GM18502 (cell line): ENCODE results near the gene PGM1.

Source experiments
- ATAC-seq: cut with Tn5 transposase; IDR thresholded peaks from one replicate; pipeline ENCODE4 v1.9.1; 2021; ENCODE audit warnings: mild to moderate bottlenecking; ENCODE audit not compliant: unreplicated experiment, poor library complexity

PGM1 gene

DNA sequence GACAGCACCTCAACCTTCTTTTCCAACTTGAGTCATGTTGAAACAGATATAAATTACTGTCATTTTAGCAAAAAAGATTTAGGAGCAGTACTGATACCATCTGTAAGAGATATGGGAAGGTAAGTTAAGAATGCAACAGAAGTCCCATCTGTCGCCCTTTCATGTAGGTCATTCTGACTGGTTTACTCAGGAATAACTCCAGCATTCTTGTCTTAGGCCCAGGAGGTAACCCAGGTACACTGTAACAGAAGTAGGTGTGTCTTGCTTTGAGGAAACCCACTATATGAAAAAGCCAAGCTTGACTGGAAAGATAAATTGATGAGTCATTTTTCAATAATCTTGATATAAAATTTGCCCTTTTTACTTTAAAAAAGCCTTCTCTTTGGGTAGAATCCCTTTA lies 35.4 kb downstream of the PGM1 start:
- no peak for ATAC-seq

DNA sequence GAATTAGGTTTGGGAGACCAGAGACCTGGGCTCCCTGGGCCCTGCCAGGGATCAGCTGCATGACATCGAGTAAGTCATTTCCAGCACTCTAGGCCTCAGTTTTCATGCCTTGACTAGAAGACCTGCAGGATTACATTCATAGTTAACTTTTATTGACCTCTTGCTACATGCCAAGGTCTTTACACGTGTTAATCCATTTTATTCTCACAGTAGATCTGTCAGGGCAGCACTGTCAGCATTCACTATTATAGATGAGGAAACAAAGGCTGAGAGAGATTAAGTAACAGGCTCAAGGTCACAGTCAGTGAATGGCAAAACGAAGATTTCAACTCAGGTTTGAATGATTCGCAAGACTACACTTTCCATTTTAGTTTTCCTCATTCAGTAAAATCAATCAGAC lies 37.0 kb downstream of the PGM1 start:
- no peak for ATAC-seq

DNA sequence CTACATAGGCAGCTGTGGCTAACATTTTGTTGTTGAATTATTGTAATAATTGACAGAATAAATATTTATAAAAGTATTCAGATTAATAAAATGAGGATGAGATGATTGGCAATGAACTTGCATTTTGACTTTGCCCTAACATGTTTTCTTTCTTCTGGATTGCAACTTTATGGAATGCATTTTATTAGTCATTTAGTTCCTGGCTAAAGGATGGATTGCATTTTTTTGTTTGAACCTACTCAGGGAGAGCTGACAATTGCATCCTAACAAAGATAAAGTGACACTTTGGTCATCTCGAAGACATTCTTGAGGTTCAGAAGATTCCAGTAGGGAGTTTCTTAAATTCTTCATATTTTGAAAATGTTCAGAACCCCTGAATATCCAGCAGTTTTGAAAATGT lies 37.5 kb downstream of the PGM1 start:
- no peak for ATAC-seq

DNA sequence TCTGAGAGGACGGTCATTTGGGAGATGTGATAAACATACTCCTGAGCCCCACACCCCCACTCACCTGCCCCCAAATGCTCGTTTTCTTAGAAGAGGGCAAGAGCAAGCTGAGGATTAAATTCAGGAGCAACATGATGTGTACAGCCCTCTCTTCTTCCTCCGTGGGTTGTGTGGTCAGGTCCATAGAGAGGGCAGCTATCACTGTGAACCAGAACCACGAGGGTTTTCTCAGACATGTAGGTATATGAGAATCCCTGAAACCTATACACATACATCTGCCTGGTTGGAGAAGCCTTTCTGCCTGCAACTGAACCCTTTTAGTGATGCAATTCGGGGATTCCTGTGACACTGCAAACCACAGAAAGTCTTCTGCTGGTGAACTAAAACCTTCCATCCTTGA lies 38.9 kb downstream of the PGM1 start:
- ATAC-seq, result no peak

DNA sequence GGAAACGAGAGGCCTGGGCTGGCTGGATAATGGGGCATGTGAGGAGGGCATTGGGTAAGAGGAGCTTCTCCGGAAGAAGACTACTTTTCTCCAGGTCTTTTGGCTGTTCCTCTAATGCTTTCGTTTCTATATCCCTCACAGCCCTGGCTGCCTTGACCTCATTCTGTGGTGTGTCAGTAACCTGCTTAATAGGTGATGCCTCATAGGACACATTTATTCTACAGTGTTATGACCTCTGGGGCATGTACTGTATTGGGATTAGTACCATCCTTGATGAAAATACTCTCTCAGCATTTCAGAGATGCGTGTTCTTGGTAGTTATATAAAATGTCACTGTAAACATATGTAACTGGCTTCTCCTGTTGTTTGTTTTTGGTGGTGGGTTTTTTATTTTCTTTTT lies 40.1 kb downstream of the PGM1 start:
- no peak for ATAC-seq

DNA sequence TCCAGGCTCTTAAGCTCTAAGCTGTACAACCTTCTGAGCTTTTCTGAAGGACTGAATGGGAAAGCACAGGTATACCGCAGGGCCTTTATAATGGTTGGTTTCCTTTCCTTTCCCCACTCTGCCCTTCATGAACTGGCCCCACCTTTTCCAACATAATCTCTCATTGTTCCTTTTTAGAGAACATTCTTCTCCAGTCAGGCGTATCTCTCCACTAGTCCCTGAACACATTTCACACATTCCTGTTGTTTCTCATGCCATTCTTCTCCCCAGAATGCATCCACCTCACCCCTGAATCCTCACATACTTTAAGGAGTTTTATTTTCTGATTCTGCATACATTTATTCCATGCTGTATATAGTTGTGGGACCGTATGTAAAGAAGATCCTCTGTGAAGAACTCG lies 41.3 kb downstream of the PGM1 start:
- no peak for ATAC-seq

DNA sequence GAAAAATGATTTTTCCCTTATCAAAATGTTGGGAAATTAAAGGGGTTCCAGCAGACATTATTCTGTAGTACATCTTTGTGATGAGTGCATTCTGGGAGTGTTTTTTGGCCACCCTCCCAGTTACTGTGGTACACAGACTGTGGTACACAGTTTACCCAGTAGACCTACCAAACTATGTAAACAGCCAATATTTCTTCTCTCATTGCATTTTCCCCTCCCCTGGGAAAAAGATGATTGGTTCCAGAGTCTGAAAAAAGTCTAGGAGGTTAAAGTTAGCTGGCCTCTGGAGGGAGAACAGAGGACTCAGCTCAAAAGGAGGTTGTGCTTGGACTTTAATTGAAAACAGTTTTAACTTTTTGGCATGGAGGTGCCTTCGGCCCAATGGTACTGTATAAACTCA lies 42.5 kb downstream of the PGM1 start:
- ATAC-seq, result no peak

DNA sequence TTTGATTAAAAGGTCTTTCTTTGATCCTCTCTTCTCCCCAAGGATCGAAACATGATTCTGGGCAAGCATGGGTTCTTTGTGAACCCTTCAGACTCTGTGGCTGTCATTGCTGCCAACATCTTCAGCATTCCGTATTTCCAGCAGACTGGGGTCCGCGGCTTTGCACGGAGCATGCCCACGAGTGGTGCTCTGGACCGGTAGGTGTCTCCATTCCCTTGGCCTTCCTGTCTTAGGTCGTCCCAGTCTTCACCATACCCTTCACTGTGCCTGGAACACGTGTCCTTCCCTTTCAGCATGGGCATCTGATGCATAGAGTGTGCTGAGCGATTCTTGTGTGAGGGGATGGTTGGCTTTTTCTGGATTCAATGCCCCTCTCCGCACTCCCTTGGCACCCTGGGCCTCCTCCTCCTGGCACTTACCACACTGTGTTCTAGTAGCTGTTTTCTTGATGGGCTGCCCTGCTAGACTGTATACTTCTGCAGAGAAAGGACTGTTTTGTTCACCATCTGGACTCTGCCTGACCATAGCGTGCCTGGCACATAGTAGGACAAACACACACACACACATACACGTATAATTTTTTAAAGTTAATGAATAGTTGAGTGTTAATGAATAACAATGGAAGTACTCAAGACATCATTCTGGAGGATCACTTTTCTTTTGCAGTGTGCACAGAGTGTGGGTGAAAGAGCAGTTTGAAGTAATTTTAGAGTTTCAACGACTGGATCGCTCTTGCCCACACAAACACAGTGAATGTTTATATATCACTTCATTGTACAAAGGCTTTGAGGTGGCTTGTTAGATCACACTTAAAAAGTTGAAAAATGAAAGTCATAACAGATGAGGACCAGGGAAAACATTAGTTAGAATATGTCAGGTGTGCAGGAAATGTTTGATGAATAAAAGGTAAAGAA lies 43.2 kb downstream of the PGM1 start:
- ATAC-seq, result no peak

DNA sequence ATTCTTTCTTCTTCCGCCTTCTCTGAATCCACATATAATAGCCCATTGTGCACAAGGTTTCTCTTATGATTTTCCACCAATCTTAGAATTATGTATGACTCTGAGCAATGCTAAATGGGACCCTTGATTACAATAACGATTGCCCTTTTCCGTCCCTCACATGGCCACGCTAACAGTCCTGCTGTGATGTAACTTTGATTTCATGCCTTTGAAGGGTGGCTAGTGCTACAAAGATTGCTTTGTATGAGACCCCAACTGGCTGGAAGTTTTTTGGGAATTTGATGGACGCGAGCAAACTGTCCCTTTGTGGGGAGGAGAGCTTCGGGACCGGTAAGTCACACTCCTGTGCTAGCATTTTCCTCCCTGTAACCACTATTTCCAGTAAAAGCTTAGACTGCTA lies 45.3 kb downstream of the PGM1 start:
- no peak for ATAC-seq

DNA sequence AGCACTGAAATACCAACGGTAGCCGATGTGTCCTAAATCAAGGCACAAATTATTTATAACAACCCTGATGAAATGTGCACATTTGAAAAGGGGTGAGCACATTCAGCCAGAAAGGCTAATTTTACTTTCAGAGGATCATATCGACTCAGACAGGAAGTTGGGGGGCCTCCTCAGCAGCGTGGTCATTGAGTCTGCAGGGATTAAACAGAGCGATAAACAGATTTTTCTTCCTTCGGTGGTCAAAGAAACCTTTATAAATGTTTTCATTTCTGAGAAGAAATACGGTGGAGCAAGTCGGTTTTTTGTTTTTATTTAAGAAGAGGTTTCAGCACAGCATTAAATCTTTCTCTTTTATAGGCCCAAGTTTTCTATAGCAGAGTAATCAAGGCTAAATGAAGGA lies 45.7 kb downstream of the PGM1 start:
- ATAC-seq, result no peak

DNA sequence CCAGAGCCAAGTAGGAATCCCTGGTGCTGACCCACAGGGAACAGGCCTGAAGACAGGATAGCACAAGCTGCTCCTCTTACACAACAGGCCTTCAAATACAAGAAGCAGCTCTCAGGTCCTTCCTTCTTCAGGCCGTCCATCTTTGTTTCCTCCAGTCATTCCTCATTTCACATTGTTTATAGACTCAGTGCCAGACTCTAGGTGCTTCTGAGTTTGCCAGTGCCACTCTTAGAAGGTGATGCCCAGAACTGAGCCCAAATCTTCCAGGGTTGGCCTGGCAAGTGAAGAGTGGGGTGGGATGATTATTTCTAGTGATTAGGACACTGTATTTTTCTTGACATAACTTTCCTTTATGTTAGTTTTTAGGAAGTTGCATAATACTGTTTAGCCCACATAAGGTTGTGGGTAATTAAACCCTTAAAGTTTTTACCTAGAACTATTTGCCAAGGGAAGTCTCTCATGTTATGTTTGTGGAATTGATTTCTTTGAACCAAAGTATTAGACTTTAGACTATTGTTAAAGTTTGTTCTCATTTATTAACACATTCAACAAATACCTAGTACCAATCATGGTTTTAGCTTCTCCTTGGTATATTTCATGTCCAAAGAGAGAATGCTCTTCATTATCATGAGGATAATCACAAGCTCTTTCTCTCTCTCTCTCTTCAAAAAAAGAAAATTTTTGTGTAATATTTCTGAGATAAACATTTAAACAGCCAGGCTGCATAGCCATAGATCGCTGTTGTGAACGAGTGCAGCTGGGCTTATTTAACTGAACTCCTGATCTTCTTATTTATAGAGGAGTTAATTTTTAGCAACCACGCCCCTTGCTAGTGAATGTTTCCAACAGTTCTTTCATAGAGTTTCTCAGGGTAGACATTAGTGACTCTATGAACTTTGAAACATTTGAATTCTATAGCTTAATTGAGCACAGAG lies 47.7 kb downstream of the PGM1 start:
- ATAC-seq, result no peak

DNA sequence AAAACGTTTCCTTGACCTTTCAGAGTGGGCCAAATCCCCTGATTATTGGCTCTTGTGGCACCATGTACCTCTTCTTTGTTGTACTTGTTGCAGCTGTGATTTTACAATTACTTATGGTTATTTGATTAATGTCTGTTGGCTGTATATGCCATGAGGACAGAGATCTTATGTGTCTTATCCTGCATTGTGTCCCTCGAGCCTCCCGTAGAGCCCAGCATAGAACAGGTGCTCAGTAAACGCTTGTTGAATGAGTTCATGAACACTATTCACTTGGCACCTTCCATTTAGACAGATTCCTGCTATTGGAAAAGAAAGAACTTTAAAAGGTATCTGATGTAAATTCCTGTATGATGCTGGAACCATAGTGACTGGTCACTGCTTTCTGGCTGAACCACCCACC lies 48.4 kb downstream of the PGM1 start:
- no peak for ATAC-seq

DNA sequence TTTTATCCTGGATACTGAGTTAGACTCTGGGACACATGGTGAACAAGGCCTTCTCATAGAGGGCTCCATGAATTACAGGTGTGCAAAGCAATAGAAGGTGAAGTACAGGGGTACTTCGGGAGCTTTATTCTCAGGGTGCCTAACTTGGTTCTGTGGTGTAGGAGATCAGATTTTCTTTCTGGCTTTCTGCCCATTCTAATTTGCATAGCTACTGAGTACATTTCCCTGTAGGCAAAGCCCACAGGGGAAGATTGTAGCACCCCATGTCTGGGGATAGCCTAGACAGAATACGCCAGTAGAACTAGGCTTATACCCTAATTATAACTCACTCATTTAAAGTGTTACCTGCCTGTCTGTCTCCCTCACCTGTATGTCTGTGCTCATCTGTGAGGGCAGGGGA lies 49.7 kb downstream of the PGM1 start:
- no peak for ATAC-seq

DNA sequence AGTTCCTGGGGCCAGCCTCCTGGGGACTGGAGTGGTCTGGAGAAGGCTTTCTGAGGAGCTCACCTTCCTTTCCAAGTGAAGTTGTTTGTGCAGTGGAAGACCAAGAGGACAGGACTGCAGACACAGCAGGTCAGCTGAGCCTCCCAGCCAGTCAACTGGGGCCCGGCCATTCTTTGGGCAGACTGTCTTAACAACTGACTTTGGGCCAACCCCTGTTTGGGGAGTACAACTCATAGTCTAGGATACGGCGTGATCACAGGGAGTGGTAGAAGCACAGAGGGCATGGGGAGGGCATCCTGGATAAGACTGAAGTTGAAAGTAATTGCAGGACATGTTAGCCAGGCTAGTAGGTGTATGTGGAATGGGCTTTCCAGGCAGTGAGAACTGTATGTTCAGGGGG lies 50.3 kb downstream of the PGM1 start:
- ATAC-seq, result no peak

DNA sequence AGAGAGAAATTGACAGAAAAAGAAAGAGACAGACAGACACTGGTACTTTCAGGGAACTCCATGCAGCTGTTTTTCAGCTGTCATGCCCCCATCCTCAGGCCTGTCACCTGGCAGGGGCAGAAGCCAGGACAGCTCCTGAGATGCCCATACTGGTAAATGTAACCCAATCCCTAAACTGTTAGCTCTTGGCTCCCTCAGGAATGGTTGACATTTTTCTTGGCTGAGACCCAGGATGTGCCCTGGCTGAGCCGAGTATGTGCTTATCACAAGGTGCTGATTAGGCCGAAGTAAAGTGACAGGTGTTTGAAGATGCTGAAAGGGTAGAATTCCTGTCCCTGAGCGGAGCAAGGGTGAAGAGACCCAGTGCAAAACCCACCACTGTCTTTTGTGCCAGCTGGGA lies 50.7 kb downstream of the PGM1 start:
- ATAC-seq, result no peak

DNA sequence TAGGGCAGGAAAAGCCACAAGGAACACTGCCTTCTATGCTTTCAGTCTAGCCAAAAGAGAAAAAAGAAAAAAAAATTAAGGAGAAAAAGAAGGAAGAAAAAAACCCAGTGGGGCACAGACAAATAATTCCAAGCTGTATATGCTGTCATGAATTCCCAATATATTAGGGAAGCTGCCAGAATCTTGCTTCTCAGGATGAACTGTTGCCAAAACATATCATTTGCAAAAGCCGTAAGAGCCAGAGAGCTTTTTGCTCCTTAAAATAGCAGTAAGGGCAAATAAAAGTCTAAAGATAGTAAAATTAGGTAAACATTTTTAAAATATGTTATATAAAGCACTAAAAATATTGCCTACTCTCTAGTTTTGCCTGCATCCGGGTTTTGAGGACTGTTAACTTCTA lies 52.1 kb downstream of the PGM1 start:
- no peak for ATAC-seq

DNA sequence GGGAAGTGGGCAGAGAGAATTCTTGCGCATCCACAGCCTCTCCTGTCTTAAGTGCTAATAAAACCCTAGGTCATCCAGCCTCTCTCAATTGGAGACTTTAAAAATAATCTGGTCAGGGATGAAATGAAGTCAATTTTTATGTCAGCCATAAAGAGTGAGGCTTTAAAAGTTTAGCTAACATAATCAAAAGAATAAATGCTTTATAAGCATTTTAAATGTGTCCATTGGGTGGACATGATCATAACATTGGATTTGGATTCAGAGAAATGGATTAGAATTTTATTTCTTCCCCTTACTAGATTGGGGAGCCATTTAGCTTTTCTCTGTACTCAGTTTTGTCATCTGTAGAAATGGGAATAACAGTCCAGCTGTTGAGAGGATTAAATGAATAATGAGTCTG lies 55.5 kb downstream of the PGM1 start:
- ATAC-seq, result no peak

DNA sequence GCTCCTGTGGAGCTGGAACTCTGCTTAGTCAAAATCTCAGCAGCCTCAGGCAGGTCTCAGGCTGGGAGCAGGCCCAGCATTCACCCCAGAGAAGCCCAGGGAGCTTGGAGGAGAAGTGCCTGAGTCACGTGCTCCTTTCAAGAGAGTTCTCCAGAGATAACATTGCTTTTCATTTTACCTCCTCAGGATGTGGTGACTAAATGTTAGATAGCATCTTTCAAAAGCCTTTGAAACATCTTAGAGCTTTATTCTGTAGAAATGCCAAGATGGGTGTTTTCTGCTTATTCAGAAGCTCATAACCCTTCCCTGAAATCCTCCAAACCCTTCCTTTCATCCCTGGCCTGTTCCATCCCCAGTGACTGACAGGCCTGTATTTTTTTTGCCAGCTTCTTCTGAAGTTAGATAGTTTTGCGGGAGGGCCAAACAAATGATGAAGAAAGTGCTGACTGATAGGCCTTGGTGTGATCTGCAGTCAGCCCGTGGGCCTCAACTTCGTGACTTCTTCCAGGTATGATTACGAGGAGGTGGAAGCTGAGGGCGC lies 58.0 kb downstream of the PGM1 start:
- ATAC-seq, result no peak

DNA sequence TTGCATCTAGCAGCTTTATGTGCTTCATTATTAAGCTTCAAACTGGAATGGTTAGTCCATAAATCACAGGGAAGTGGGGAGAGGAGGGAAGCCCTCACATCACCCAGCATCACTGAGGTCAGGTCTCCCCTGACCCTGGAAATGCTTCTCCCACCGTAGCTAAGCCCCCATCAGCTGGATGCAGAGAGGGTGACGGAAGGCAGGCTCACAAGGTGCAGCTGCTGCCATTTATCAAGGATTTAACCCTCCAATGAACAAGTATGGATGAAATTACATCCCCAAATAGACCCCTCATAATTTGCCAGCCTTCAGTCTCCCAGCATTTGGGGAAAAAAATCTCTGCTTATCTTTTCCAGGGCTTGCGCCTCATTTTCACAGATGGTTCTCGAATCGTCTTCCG lies 60.8 kb downstream of the PGM1 start:
- ATAC-seq, result no peak

DNA sequence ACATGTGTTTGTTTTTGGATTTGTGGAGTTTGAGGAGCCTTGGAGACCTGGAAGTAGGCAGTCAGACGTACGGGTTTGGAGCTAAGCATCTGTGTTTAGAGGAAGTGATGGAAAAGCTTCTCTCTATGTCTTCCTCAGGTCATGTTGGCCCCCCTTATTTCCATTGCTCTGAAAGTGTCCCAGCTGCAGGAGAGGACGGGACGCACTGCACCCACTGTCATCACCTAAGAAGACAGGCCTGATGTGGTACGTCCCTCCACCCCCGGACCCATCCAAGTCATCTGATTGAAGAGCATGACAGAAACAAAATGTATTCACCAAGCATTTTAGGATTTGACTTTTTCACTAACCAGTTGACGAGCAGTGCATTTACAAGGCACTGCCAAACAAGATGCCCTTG lies 66.2 kb downstream of the PGM1 start:
- no peak for ATAC-seq
